Measurements from ENCODE around the gene LRRC71. TPM values are rescaled to one million over a fixed set of nuclear protein-coding genes. Genes with fewer than 3 reads are reported as not detected.

LRRC71 gene
- total and polyA plus RNA-seq, 2 experiments from 2014 or later: 0.24 TPM; not detected in 1

DNA sequence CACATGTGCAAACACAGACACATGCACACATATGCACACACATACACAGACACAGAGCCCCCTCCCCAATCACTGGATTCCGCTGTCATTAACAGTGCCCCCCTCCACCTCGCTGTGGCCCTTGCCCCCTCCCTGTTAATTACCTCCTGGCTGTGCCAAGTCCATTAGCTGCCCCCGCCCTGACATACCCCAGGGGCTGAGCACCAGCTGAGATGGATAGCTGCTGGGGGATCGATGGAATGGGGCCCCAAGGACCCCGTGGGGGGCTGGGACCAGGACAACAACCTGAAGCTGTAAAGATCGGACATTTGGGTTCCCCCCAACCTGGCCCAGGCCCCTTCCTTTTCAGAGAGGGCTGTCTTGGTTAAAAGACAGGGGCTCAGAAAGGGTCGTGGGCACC is 36.5 kb upstream of the LRRC71 start (continued):
- TF ChIP-seq, protein P1, sequence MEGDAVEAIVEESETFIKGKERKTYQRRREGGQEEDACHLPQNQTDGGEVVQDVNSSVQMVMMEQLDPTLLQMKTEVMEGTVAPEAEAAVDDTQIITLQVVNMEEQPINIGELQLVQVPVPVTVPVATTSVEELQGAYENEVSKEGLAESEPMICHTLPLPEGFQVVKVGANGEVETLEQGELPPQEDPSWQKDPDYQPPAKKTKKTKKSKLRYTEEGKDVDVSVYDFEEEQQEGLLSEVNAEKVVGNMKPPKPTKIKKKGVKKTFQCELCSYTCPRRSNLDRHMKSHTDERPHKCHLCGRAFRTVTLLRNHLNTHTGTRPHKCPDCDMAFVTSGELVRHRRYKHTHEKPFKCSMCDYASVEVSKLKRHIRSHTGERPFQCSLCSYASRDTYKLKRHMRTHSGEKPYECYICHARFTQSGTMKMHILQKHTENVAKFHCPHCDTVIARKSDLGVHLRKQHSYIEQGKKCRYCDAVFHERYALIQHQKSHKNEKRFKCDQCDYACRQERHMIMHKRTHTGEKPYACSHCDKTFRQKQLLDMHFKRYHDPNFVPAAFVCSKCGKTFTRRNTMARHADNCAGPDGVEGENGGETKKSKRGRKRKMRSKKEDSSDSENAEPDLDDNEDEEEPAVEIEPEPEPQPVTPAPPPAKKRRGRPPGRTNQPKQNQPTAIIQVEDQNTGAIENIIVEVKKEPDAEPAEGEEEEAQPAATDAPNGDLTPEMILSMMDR (conservative IDR thresholded peaks at IDR 0.05; ENCODE audit: low read depth in 2 of 2): no peak
- no peak for TF ChIP-seq REST (IDR thresholded peaks at IDR 0.05; ENCODE audit: unreplicated experiment)
- TF ChIP-seq EZH2 (IDR thresholded peaks at IDR 0.05; ENCODE audit: low read depth, unreplicated experiment): no peak

DNA sequence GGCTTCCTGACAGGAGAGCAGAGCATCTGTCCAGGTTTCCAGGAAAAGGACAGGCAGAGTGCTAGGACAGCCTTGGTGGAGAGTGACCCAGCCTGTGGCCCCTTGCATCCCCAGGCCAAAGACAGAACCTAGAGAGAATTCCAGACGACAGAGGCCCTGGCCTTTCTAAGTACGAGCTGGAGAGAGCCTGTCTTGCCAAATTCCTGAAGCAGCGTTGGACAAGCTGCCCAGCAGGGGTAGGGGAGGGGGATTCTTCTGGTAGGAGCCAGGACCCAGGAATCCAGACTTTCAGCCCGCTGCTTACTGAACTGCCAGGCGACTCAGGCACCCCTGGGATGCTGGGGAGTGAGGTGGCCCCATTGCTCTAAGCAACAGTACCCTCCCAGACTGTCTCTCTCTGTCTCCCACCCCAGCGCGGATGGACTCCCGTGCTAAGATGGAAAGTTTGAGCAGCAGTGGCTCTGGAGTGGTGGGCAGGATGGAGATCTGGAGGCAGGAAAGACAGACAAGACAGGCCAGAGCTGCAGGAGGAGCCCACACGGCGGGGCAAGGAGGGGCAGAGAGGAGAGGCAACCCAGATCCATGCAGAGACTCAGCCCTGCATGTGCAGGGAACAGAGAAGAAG is 35.8 kb upstream of the LRRC71 start:
- H3K27ac ChIP-seq (ENCODE audit: low read depth): no peak overlapping the region
- H3K36me3 ChIP-seq (ENCODE audit: insufficient read depth): no peaks in the 10 kb centered on the region
- Mint-ChIP-seq H3K36me3 (ENCODE audit: low read depth) (no peaks in the 10 kb centered on the region; the same call in 2 of the 3 replicates), H3K9me3 (no peaks in the 10 kb centered on the region), H3K27ac (no peak overlapping the region), H3K4me1 (peaks cover 54% of the 10 kb centered on the region), H3K4me3 (no peak overlapping the region; the same call in 2 of the 3 replicates), H3K27me3 (ENCODE audit: insufficient read depth, low read depth, poor library complexity) (peaks cover 31% of the 10 kb centered on the region)
- H3K4me1 ChIP-seq (ENCODE audit: insufficient read depth): peaks cover 20% of the 10 kb centered on the region; the same call in 1 of the 2 replicates
- no peak overlapping the region for H3K4me3 ChIP-seq
- H3K27me3 ChIP-seq (ENCODE audit: insufficient read depth): peaks cover 41% of the 10 kb centered on the region
- H3F3A ChIP-seq (replicated peaks; ENCODE audit: low read depth): no peaks in the 10 kb centered on the region
- DNase-seq (ENCODE audit: low spot score) (peak; percentile 43), ATAC-seq (peak; percentile 5; the same call in 2 of the 3 replicates)
- H3K9me2 ChIP-seq (ENCODE audit: insufficient read depth): no peaks in the 10 kb centered on the region
- peak overlapping the region; percentile 47; the same call in 1 of the 2 replicates for H2AFZ ChIP-seq
- H4K20me1 ChIP-seq (replicated peaks; ENCODE audit: insufficient read depth): no peaks in the 10 kb centered on the region
- no peaks in the 10 kb centered on the region for H3K79me2 ChIP-seq (replicated peaks; ENCODE audit: insufficient read depth)
- H3K4me2 ChIP-seq: no peak overlapping the region; the same call in 1 of the 2 replicates
- no peak for TF ChIP-seq ZNF331 (CRISPR knock-in tag; IDR thresholded peaks at IDR 0.05; ENCODE audit: low read depth)
- TF ChIP-seq STAT1 (IDR thresholded peaks at IDR 0.05; ENCODE audit: unreplicated experiment): no peak
- no peak for TF ChIP-seq ZNF462 (CRISPR knock-in tag; IDR thresholded peaks at IDR 0.05)
- no peak for TF ChIP-seq POLR2AphosphoS5 (IDR thresholded peaks at IDR 0.05; ENCODE audit: low read depth)
- no peak for TF ChIP-seq EZH2 (IDR thresholded peaks at IDR 0.05; ENCODE audit: low read depth, unreplicated experiment)
- no peak for TF ChIP-seq CREB1 (CRISPR knock-in tag; IDR thresholded peaks at IDR 0.05; ENCODE audit: low read depth)
- no peak for TF ChIP-seq REST (IDR thresholded peaks at IDR 0.05; ENCODE audit: unreplicated experiment)

Data from GM23338 (cell line).